Central memory CD8-positive, alpha-beta T cell (primary cell): ENCODE results near the gene SLC7A6.

Experiments used
- ATAC-seq: fragments of 150-1000 bp; cut with Tn5 transposase; replicated peaks from 2 replicates; pipeline ENCODE4 v1.10.0; 2022; ENCODE audit warnings: mild to moderate bottlenecking, moderate FRiP score, moderate number of reproducible peaks; ENCODE audit not compliant: poor library complexity, severe bottlenecking; ENCODE audit errors: extremely low read depth
- DNase-seq, 2 donors: peaks; one replicate each; pipeline ENCODE4 v3.0.0; 2021; ENCODE audit warnings: low spot score in 2 of 2
- H3K27ac Mint-ChIP-seq: one replicate; pipeline ENCODE4 v1.8.0; 2022; ENCODE audit warnings: low read depth, mild to moderate bottlenecking, moderate library complexity, mixed read lengths
- H3K27me3 Mint-ChIP-seq: one replicate; pipeline ENCODE4 v1.8.0; 2022; ENCODE audit warnings: mixed read lengths
- H3K36me3 Mint-ChIP-seq: one replicate; pipeline ENCODE4 v1.8.0; 2022; ENCODE audit warnings: mild to moderate bottlenecking, moderate library complexity, mixed read lengths; ENCODE audit not compliant: insufficient read depth
- H3K4me1 Mint-ChIP-seq: one replicate; pipeline ENCODE4 v1.8.0; 2022; ENCODE audit warnings: mixed read lengths
- H3K4me3 Mint-ChIP-seq: one replicate; pipeline ENCODE4 v1.8.0; 2022; ENCODE audit warnings: mild to moderate bottlenecking, moderate library complexity, mixed read lengths
- H3K9me3 Mint-ChIP-seq: one replicate; pipeline ENCODE4 v1.8.0; 2022; ENCODE audit warnings: mixed read lengths

SLC7A6 gene

GRCh38 chr16:68264128-68265077 is at the start of gene SLC7A6:
TSS of gene SLC7A6 (plus strand) at chr16:68264526. CDS start at chr16:68274727, 10,201 bp downstream.
- no peaks in the 10 kb centered on the region for H3K9me3 Mint-ChIP-seq
- peak; percentile 77 for ATAC-seq
- H3K36me3 Mint-ChIP-seq = peaks cover 17% of the 10 kb centered on the region
- H3K4me3 Mint-ChIP-seq = peak within 1 kb of the TSS; percentile 86
- peak; percentile 65 to 68 for DNase-seq
- H3K4me1 Mint-ChIP-seq = peaks cover 47% of the 10 kb centered on the region
- H3K27ac Mint-ChIP-seq = peak within 1 kb of the TSS; percentile 97
- H3K27me3 Mint-ChIP-seq = no peaks in the 10 kb centered on the region

GRCh38 chr16:68214726-68215125 is 49.6 kb upstream of the SLC7A6 start:
- peak overlapping the region; percentile 41 for H3K27ac Mint-ChIP-seq
- no peak overlapping the region for H3K4me3 Mint-ChIP-seq
- H3K36me3 Mint-ChIP-seq = peaks cover 36% of the 10 kb centered on the region
- H3K9me3 Mint-ChIP-seq = no peaks in the 10 kb centered on the region
- H3K27me3 Mint-ChIP-seq = no peaks in the 10 kb centered on the region
- DNase-seq = no peak
- no peak for ATAC-seq
- peaks cover 17% of the 10 kb centered on the region for H3K4me1 Mint-ChIP-seq

GRCh38 chr16:68215302-68215701 is 49.0 kb upstream of the SLC7A6 start:
- DNase-seq (no peak), ATAC-seq (no peak)
- H3K4me1 Mint-ChIP-seq = peaks cover 17% of the 10 kb centered on the region
- H3K27me3 Mint-ChIP-seq = no peaks in the 10 kb centered on the region
- no peaks in the 10 kb centered on the region for H3K9me3 Mint-ChIP-seq
- H3K27ac Mint-ChIP-seq = peak overlapping the region; percentile 1
- H3K36me3 Mint-ChIP-seq = peaks cover 36% of the 10 kb centered on the region
- H3K4me3 Mint-ChIP-seq = no peak overlapping the region

- peaks cover 10% of the 10 kb centered on the region for H3K4me1 Mint-ChIP-seq
- no peak overlapping the region for H3K27ac Mint-ChIP-seq
- no peaks in the 10 kb centered on the region for H3K27me3 Mint-ChIP-seq
Observed at GRCh38 chr16:68216240-68216639, 48.1 kb upstream of the SLC7A6 start.

GRCh38 chr16:68217506-68217905 is 46.8 kb upstream of the SLC7A6 start:
- Mint-ChIP-seq H3K4me3 (no peak overlapping the region), H3K27ac (no peak overlapping the region), H3K27me3 (no peaks in the 10 kb centered on the region), H3K36me3 (peaks cover 39% of the 10 kb centered on the region), H3K4me1 (peaks cover 6% of the 10 kb centered on the region), H3K9me3 (no peaks in the 10 kb centered on the region)
- no peak for DNase-seq
- ATAC-seq = no peak

More at GRCh38 chr16:68216240-68216639, 48.1 kb upstream of the SLC7A6 start:
- Mint-ChIP-seq H3K9me3 (no peaks in the 10 kb centered on the region), H3K4me3 (no peak overlapping the region), H3K36me3 (peaks cover 35% of the 10 kb centered on the region)
- no peak for ATAC-seq
- no peak for DNase-seq

- H3K4me3 Mint-ChIP-seq = no peak overlapping the region
- ATAC-seq = no peak
- H3K9me3 Mint-ChIP-seq = no peaks in the 10 kb centered on the region
- no peak overlapping the region for H3K27ac Mint-ChIP-seq
- no peaks in the 10 kb centered on the region for H3K27me3 Mint-ChIP-seq
- peaks cover 6% of the 10 kb centered on the region for H3K4me1 Mint-ChIP-seq
- DNase-seq = no peak
- H3K36me3 Mint-ChIP-seq = peaks cover 49% of the 10 kb centered on the region
Observed at GRCh38 chr16:68219725-68220351, 44.5 kb upstream of the SLC7A6 start.

- Mint-ChIP-seq H3K4me1 (peaks cover 6% of the 10 kb centered on the region), H3K9me3 (no peaks in the 10 kb centered on the region), H3K27ac (peak overlapping the region; percentile 46), H3K27me3 (no peaks in the 10 kb centered on the region), H3K4me3 (no peak overlapping the region), H3K36me3 (peaks cover 43% of the 10 kb centered on the region)
- no peak for ATAC-seq
- DNase-seq = no peak
Observed at GRCh38 chr16:68223072-68223471, 41.3 kb upstream of the SLC7A6 start.

GRCh38 chr16:68226116-68226515 is 38.2 kb upstream of the SLC7A6 start:
- Mint-ChIP-seq H3K4me1 (peaks cover 6% of the 10 kb centered on the region), H3K27me3 (no peaks in the 10 kb centered on the region), H3K36me3 (peaks cover 43% of the 10 kb centered on the region)

GRCh38 chr16:68227183-68227793 is 37.0 kb upstream of the SLC7A6 start:
- Mint-ChIP-seq H3K4me3 (no peak overlapping the region), H3K36me3 (peaks cover 39% of the 10 kb centered on the region), H3K9me3 (no peaks in the 10 kb centered on the region), H3K27ac (no peak overlapping the region), H3K4me1 (peaks cover 6% of the 10 kb centered on the region), H3K27me3 (no peaks in the 10 kb centered on the region)
- ATAC-seq (no peak), DNase-seq (no peak)

More at GRCh38 chr16:68226116-68226515, 38.2 kb upstream of the SLC7A6 start:
- DNase-seq (no peak), ATAC-seq (no peak)
- Mint-ChIP-seq H3K9me3 (no peaks in the 10 kb centered on the region), H3K4me3 (no peak overlapping the region), H3K27ac (no peak overlapping the region)

GRCh38 chr16:68227850-68228553 is 36.3 kb upstream of the SLC7A6 start:
- Mint-ChIP-seq H3K9me3 (no peaks in the 10 kb centered on the region), H3K36me3 (peaks cover 41% of the 10 kb centered on the region), H3K4me1 (peaks cover 6% of the 10 kb centered on the region), H3K27me3 (no peaks in the 10 kb centered on the region), H3K4me3 (no peak overlapping the region), H3K27ac (no peak overlapping the region)
- no peak for ATAC-seq
- no peak for DNase-seq

- DNase-seq = no peak
- Mint-ChIP-seq H3K36me3 (peaks cover 39% of the 10 kb centered on the region), H3K27ac (no peak overlapping the region), H3K4me3 (no peak overlapping the region), H3K27me3 (no peaks in the 10 kb centered on the region), H3K9me3 (no peaks in the 10 kb centered on the region), H3K4me1 (peaks cover 6% of the 10 kb centered on the region)
- ATAC-seq = no peak
Observed at GRCh38 chr16:68228652-68229051, 35.7 kb upstream of the SLC7A6 start.
